ENCODE results near the gene NADSYN1. TPM values are rescaled to one million over a fixed set of nuclear protein-coding genes. Genes with fewer than 3 reads are reported as not detected.

The NADSYN1 gene
- total RNA-seq, 4 donors from 2014 or later: 144 to 271 (median 195) TPM

- intact Hi-C loops (cut with DNase I; ENCODE audit: low total_unique reads) (no loop called here), in situ Hi-C loops (cut with MboI; ENCODE audit: low pct_ligation_motif_present in 1 of 4, low pct_unique_long_range_greater_than_20kb in 1 of 4, low sequenced_read_pairs in 3 of 4) (no loop called here)
- Histone ChIP-seq H3K4me3 (no peak overlapping the region), H3K4me1 (no peaks in the 10 kb centered on the region), H3K27ac (no peak overlapping the region), H3K9me3 (no peaks in the 10 kb centered on the region), H3K27me3 (no peaks in the 10 kb centered on the region), H3K36me3 (peaks cover 0 to 56% (median 28%) of the 10 kb centered on the region in 4 donors)
- WGBS, 2 donors (ENCODE audit: low coverage in 1 of 2): 93 to 100% methylated on average over 1 to 30 of the region's 30 CpGs
- DNase-seq: no peak
- TF ChIP-seq EP300 (IDR thresholded peaks at IDR 0.05; ENCODE audit: low read depth): no peak
- TF ChIP-seq CTCF (IDR thresholded peaks at IDR 0.05): no peak
- no peak for TF ChIP-seq POLR2A (IDR thresholded peaks at IDR 0.05)
- TF ChIP-seq POLR2AphosphoS5 (IDR thresholded peaks at IDR 0.05): no peak
Observed at GRCh38 chr11:71501071-71501985, 48.3 kb downstream of the NADSYN1 start.

- no peak for DNase-seq
- 83 to 97% methylated on average over 1 to 10 of the region's 10 CpGs for WGBS, 2 donors (ENCODE audit: low coverage in 1 of 2)
- Histone ChIP-seq H3K27me3 (no peaks in the 10 kb centered on the region), H3K4me1 (no peaks in the 10 kb centered on the region), H3K36me3 (peaks cover 0 to 51% (median 24%) of the 10 kb centered on the region in 4 donors), H3K9me3 (no peaks in the 10 kb centered on the region), H3K4me3 (no peak overlapping the region), H3K27ac (no peak overlapping the region)
- TF ChIP-seq CTCF (IDR thresholded peaks at IDR 0.05): no peak
- TF ChIP-seq POLR2AphosphoS5 (IDR thresholded peaks at IDR 0.05): no peak
- TF ChIP-seq POLR2A (IDR thresholded peaks at IDR 0.05): no peak
- no peak for TF ChIP-seq EP300 (IDR thresholded peaks at IDR 0.05; ENCODE audit: low read depth)
- intact Hi-C loops (cut with DNase I; ENCODE audit: low total_unique reads): no loop called here
- in situ Hi-C loops (cut with MboI; ENCODE audit: low pct_ligation_motif_present in 1 of 4, low pct_unique_long_range_greater_than_20kb in 1 of 4, low sequenced_read_pairs in 3 of 4): no loop called here
Observed at GRCh38 chr11:71502026-71502425, 49.0 kb downstream of the NADSYN1 start.

- H3K4me1 ChIP-seq: no peaks in the 10 kb centered on the region
- peaks cover 0 to 43% (median 19%) of the 10 kb centered on the region in 4 donors for H3K36me3 ChIP-seq
- peaks cover 0 to 3% of the 10 kb centered on the region in 2 donors for H3K9me3 ChIP-seq
- in situ Hi-C loops (cut with MboI; ENCODE audit: low pct_ligation_motif_present in 1 of 4, low pct_unique_long_range_greater_than_20kb in 1 of 4, low sequenced_read_pairs in 3 of 4): no loop called here
- TF ChIP-seq EP300 (IDR thresholded peaks at IDR 0.05; ENCODE audit: low read depth) (no peak), CTCF (IDR thresholded peaks at IDR 0.05) (no peak), POLR2AphosphoS5 (IDR thresholded peaks at IDR 0.05) (no peak), POLR2A (IDR thresholded peaks at IDR 0.05) (no peak)
- no peak for DNase-seq
- intact Hi-C loops (cut with DNase I; ENCODE audit: low total_unique reads): no loop called here
- H3K4me3 ChIP-seq: no peak overlapping the region
- H3K27me3 ChIP-seq: no peaks in the 10 kb centered on the region
- H3K27ac ChIP-seq: no peak overlapping the region
- WGBS, 2 donors (ENCODE audit: low coverage in 1 of 2): 90 to 94% methylated on average over 2 to 15 of the region's 15 CpGs
Observed at GRCh38 chr11:71502871-71503435, 50.0 kb downstream of the NADSYN1 start.

- 77% methylated on average over 10 of the region's 10 CpGs; no CpG with 5 or more reads in 1 of the 2 donors for WGBS, 2 donors (ENCODE audit: low coverage in 1 of 2)
Observed at GRCh38 chr11:71504531-71504930, 51.5 kb downstream of the NADSYN1 start.

More at GRCh38 chr11:71504531-71504930, 51.5 kb downstream of the NADSYN1 start:
- no peak for DNase-seq
- peaks cover 0 to 27% (median 13%) of the 10 kb centered on the region in 4 donors for H3K36me3 ChIP-seq
- in situ Hi-C loops (cut with MboI; ENCODE audit: low pct_ligation_motif_present in 1 of 4, low pct_unique_long_range_greater_than_20kb in 1 of 4, low sequenced_read_pairs in 3 of 4): no loop called here
- intact Hi-C loops (cut with DNase I; ENCODE audit: low total_unique reads): no loop called here
- no peaks in the 10 kb centered on the region for H3K4me1 ChIP-seq
- H3K4me3 ChIP-seq: no peak overlapping the region
- TF ChIP-seq EP300 (IDR thresholded peaks at IDR 0.05; ENCODE audit: low read depth) (no peak), CTCF (IDR thresholded peaks at IDR 0.05) (no peak), POLR2AphosphoS5 (IDR thresholded peaks at IDR 0.05) (no peak), POLR2A (IDR thresholded peaks at IDR 0.05) (no peak)
- H3K27ac ChIP-seq: no peak overlapping the region
- H3K27me3 ChIP-seq: no peaks in the 10 kb centered on the region
- H3K9me3 ChIP-seq: peaks cover 7 to 15% of the 10 kb centered on the region in 2 donors

Data from transverse colon (tissue), 4 donors.